ENCODE data around the gene POP4. TPM values are rescaled to one million over a fixed set of nuclear protein-coding genes. Genes with fewer than 3 reads are reported as not detected.

The POP4 gene
- total and polyA plus RNA-seq, 9 of the 15 experiments (the other 6 are each of a cell fraction or from before 2014, with no cell fraction given): 42.1 to 128 (median 99.0) TPM

- TF ChIP-seq BRF2 (IDR thresholded peaks at IDR 0.05; ENCODE audit: borderline replicate concordance, insufficient read depth, insufficient read length) (no peak), NCOA1 (IDR thresholded peaks at IDR 0.05; ENCODE audit: low read depth) (no peak), ZFP91 (CRISPR knock-in tag; IDR thresholded peaks at IDR 0.05) (no peak), NFIC (IDR thresholded peaks at IDR 0.05) (peak; percentile 61), SREBF2 (CRISPR knock-in tag; IDR thresholded peaks at IDR 0.05) (no peak), SMAD3 (CRISPR knock-in tag; conservative IDR thresholded peaks at IDR 0.05) (peak; percentile 39; the same call in 1 of the 2 replicates), ZKSCAN3 (CRISPR knock-in tag; IDR thresholded peaks at IDR 0.05) (0 out of 2 replicates have a peak, but pooled peaks have one; percentile 18), TSC22D4 (tag; IDR thresholded peaks at IDR 0.05) (no peak), RBBP5 (IDR thresholded peaks at IDR 0.05; ENCODE audit: borderline replicate concordance, insufficient read depth, low read length, poor library complexity, severe bottlenecking) (peak; percentile 43), ZNF324 (CRISPR knock-in tag; IDR thresholded peaks at IDR 0.05) (0 out of 2 replicates have a peak, but pooled peaks have one; percentile 13), ZFX (CRISPR knock-in tag; IDR thresholded peaks at IDR 0.05) (peak; percentile 64), LCOR (CRISPR knock-in tag; IDR thresholded peaks at IDR 0.05) (no peak), TRIM25 (IDR thresholded peaks at IDR 0.05; ENCODE audit: borderline replicate concordance) (no peak), ZNF165 (CRISPR knock-in tag; IDR thresholded peaks at IDR 0.05; ENCODE audit: borderline replicate concordance) (peak; percentile 64; the same call in 1 of the 2 replicates), NR2F6 (CRISPR knock-in tag; IDR thresholded peaks at IDR 0.05) (0 out of 2 replicates have a peak, but pooled peaks have one; percentile 9), CTBP1 (IDR thresholded peaks at IDR 0.05; ENCODE audit: borderline replicate concordance) (peak; percentile 26; the same call in 1 of the 2 replicates), CXXC5 (CRISPR knock-in tag; IDR thresholded peaks at IDR 0.05) (peak; percentile 67), WHSC1 (IDR thresholded peaks at IDR 0.05; ENCODE audit: low read length) (no peak), RBM14 (IDR thresholded peaks at IDR 0.05; ENCODE audit: borderline replicate concordance, insufficient read depth, low read depth, low read length) (no peak), ZNF764 (CRISPR knock-in tag; IDR thresholded peaks at IDR 0.05; ENCODE audit: low read depth) (no peak), ATF7 (IDR thresholded peaks at IDR 0.05) (peak; percentile 19; the same call in 1 of the 2 replicates), ZBED1 (IDR thresholded peaks at IDR 0.05) (no peak)
Measured at GRCh38 chr19:29662604-29663404, 56.7 kb downstream of the POP4 start (continued).

All from K562 (cell line).